PFSK-1 (cell line): Measurements from ENCODE around the gene TPPP3.

Experiments used
- SIN3A ChIP-seq: IDR thresholded peaks from 2 replicates; pipeline ENCODE4 v1.6.1; 2012; ENCODE audit warnings: mild to moderate bottlenecking, low read length, moderate library complexity, borderline replicate concordance; ENCODE audit not compliant: insufficient read depth
- TAF1 ChIP-seq: IDR thresholded peaks from 2 replicates; pipeline ENCODE4 v1.6.1; 2012; ENCODE audit warnings: low read length, control low read depth, borderline replicate concordance; ENCODE audit not compliant: insufficient read depth

GRCh38 chr16:67370661-67371060 is 22.6 kb downstream of the TPPP3 start:
- TF ChIP-seq TAF1 = no peak
- no peak for TF ChIP-seq SIN3A
